HepG2 (cell line): ENCODE measurements around the gene PCTP. TPM values are rescaled to one million over a fixed set of nuclear protein-coding genes. Genes with fewer than 3 reads are reported as not detected.
A peak's percentile ranks its signal among the peaks of the same experiment; 100 is the strongest.

ENCODE experiments used
- AFF4 ChIP-seq: sonication (generic); formaldehyde crosslinking; IDR thresholded peaks from 2 replicates; pipeline ENCODE4 v1.4.0; 2020; ENCODE audit warnings: missing genetic modification reagents
- ATF5 ChIP-seq: sonication (generic); formaldehyde crosslinking; IDR thresholded peaks from 2 replicates; pipeline ENCODE4 v1.4.0; 2020; ENCODE audit warnings: mild to moderate bottlenecking, low read depth, missing genetic modification reagents
- BRCA1 ChIP-seq: sonication (generic); formaldehyde crosslinking; IDR thresholded peaks from 2 replicates; pipeline ENCODE4 v1.4.0; 2020; ENCODE audit warnings: missing genetic modification reagents
- CHCHD3 ChIP-seq: sonication (generic); formaldehyde crosslinking; IDR thresholded peaks from 2 replicates; pipeline ENCODE4 v1.8.0; 2022; ENCODE audit warnings: mild to moderate bottlenecking, missing genetic modification reagents, moderate library complexity
- DPF2 ChIP-seq: sonication (generic); formaldehyde crosslinking; IDR thresholded peaks from 2 replicates; pipeline ENCODE4 v1.4.0; 2020; ENCODE audit warnings: mild to moderate bottlenecking, low read depth, missing genetic modification reagents, borderline replicate concordance
- E2F1 ChIP-seq: sonication (generic); formaldehyde crosslinking; IDR thresholded peaks from 2 replicates; pipeline ENCODE4 v1.5.0; 2020; ENCODE audit warnings: missing genetic modification reagents
- FOXP1 ChIP-seq, 2 experiments: fragments of 450-650 bp in 1 of 2; IDR thresholded peaks; 2 replicates each; pipeline ENCODE4 v1.6.1; 2017 to 2018; ENCODE audit warnings: antibody characterized with exemption in 1 of 2
- HDAC1 ChIP-seq: sonication (generic); formaldehyde crosslinking; IDR thresholded peaks from 2 replicates; pipeline ENCODE4 v1.5.1; 2020; ENCODE audit warnings: mild to moderate bottlenecking, missing genetic modification reagents
- HMG20A ChIP-seq: IDR thresholded peaks from 2 replicates; pipeline ENCODE4 v1.6.1; 2016; ENCODE audit warnings: borderline replicate concordance
- MED8 ChIP-seq: sonication (generic); formaldehyde crosslinking; IDR thresholded peaks from 2 replicates; pipeline ENCODE4 v1.8.1; 2023; ENCODE audit warnings: mild to moderate bottlenecking, missing genetic modification reagents; ENCODE audit not compliant: insufficient replicate concordance
- MEIS2 ChIP-seq: sonication (generic); formaldehyde crosslinking; IDR thresholded peaks from 2 replicates; pipeline ENCODE4 v1.9.0; 2021; ENCODE audit warnings: mild to moderate bottlenecking, missing genetic modification reagents
- NR2F2 ChIP-seq: IDR thresholded peaks from 2 replicates; pipeline ENCODE4 v1.6.1; 2012; ENCODE audit warnings: low read depth, inconsistent platforms, borderline replicate concordance
- PHF8 ChIP-seq: sonication (generic); formaldehyde crosslinking; IDR thresholded peaks from 2 replicates; pipeline ENCODE4 v1.5.0; 2020; ENCODE audit warnings: missing genetic modification reagents
- TBP ChIP-seq: sonication (generic); formaldehyde crosslinking; IDR thresholded peaks from 2 replicates; pipeline ENCODE4 v1.5.0; 2020; ENCODE audit warnings: missing genetic modification reagents
- ZFP90 ChIP-seq: sonication (generic); formaldehyde crosslinking; IDR thresholded peaks from 2 replicates; pipeline ENCODE4 v1.8.0; 2022; ENCODE audit warnings: missing genetic modification reagents, mild to moderate bottlenecking, inconsistent platforms, borderline replicate concordance
- ZKSCAN5 ChIP-seq: sonication (generic); formaldehyde crosslinking; IDR thresholded peaks from 2 replicates; pipeline ENCODE4 v1.5.1; 2020; ENCODE audit warnings: mild to moderate bottlenecking, missing genetic modification reagents
- ZNF235 ChIP-seq: sonication (generic); formaldehyde crosslinking; IDR thresholded peaks from 2 replicates; pipeline ENCODE4 v1.8.1; 2023; ENCODE audit warnings: mild to moderate bottlenecking, missing genetic modification reagents, borderline replicate concordance
- ZNF558 ChIP-seq: sonication (generic); formaldehyde crosslinking; IDR thresholded peaks from 2 replicates; pipeline ENCODE4 v1.9.0; 2022; ENCODE audit warnings: mild to moderate bottlenecking, missing genetic modification reagents, borderline replicate concordance
- ZNF839 ChIP-seq: sonication (generic); formaldehyde crosslinking; IDR thresholded peaks from 2 replicates; pipeline ENCODE4 v1.4.0; 2020; ENCODE audit warnings: missing genetic modification reagents, mild to moderate bottlenecking, borderline replicate concordance
- polyA plus RNA-seq, 8 experiments: library from polyadenylated mRNA; depleted of rRNA in 3 of 8; stranded (reverse) in 7 of 8; unstranded in 1 of 8; fragments of >200 nt; fragmentation: Illumina TruSeq in 4 of 8; extraction: Trizol in 4 of 8; gene quantifications; 2 replicates each; pipeline versions ENCODE4 v1.2.1 to v1.2.3, GENCODE V29; 2011 to 2016; ENCODE audit warnings: low read depth in 4 of 8, missing spikeins in 1 of 8, mixed read lengths in 1 of 8; ENCODE audit not compliant: insufficient read depth in 1 of 8
- total RNA-seq, 5 experiments: library from RNA; depleted of rRNA; stranded (reverse); fragments of >200 nt; fragmentation: Illumina TruSeq; extraction: Trizol; gene quantifications; 2 replicates each; pipeline ENCODE4 v1.2.3, GENCODE V29; 2016; ENCODE audit warnings: low read depth in 1 of 5
- TF ChIP-seq, protein P1 (sequence below): sonication (generic); formaldehyde crosslinking; IDR thresholded peaks from 2 replicates; pipeline ENCODE4 v1.4.0; 2020; ENCODE audit warnings: mild to moderate bottlenecking, missing genetic modification reagents
- TF ChIP-seq, protein P2 (sequence below): IDR thresholded peaks from 2 replicates; pipeline ENCODE4 v1.6.1; 2018; ENCODE audit warnings: missing genetic modification reagents, mild to moderate bottlenecking, missing compliant biosample characterization

Gene PCTP
- total and polyA plus RNA-seq, 2 of the 13 experiments (the other 11 are each of a cell fraction or from before 2014, with no cell fraction given), result 37.1 to 50.7 TPM

GRCh38 chr17:55750750-55751657, at the start of gene PCTP (continued):
- peak; percentile 2; the same call in 1 of the 2 replicates for TF ChIP-seq ZKSCAN5 (CRISPR knock-in tag)
- no peak for TF ChIP-seq CHCHD3 (CRISPR knock-in tag)
- TF ChIP-seq ZFP90 (CRISPR knock-in tag), result peak; percentile 71; the same call in 1 of the 2 replicates
- TF ChIP-seq DPF2 (CRISPR knock-in tag), result 0 out of 2 replicates have a peak, but pooled peaks have one; percentile 33
- peak; percentile 97 for TF ChIP-seq HDAC1 (CRISPR knock-in tag)
- no peak for TF ChIP-seq FOXP1 (IDR thresholded peaks at IDR 0.05)
- TF ChIP-seq FOXP1 (CRISPR knock-in tag; IDR thresholded peaks at IDR 0.05), result 0 out of 2 replicates have a peak, but pooled peaks have one; percentile 19
- TF ChIP-seq, protein P1, sequence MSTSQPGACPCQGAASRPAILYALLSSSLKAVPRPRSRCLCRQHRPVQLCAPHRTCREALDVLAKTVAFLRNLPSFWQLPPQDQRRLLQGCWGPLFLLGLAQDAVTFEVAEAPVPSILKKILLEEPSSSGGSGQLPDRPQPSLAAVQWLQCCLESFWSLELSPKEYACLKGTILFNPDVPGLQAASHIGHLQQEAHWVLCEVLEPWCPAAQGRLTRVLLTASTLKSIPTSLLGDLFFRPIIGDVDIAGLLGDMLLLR (CRISPR knock-in tag), result no peak
- 0 out of 2 replicates have a peak, but pooled peaks have one; percentile 65 for TF ChIP-seq BRCA1 (CRISPR knock-in tag)
- no peak for TF ChIP-seq MED8
- TF ChIP-seq E2F1 (CRISPR knock-in tag), result peak; percentile 81
- no peak for TF ChIP-seq AFF4 (CRISPR knock-in tag)
- TF ChIP-seq NR2F2, result no peak
- peak; percentile 71; the same call in 1 of the 2 replicates for TF ChIP-seq ZNF558
- TF ChIP-seq, protein P2, sequence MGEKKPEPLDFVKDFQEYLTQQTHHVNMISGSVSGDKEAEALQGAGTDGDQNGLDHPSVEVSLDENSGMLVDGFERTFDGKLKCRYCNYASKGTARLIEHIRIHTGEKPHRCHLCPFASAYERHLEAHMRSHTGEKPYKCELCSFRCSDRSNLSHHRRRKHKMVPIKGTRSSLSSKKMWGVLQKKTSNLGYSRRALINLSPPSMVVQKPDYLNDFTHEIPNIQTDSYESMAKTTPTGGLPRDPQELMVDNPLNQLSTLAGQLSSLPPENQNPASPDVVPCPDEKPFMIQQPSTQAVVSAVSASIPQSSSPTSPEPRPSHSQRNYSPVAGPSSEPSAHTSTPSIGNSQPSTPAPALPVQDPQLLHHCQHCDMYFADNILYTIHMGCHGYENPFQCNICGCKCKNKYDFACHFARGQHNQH (CRISPR knock-in tag), result peak; percentile 95
- TF ChIP-seq PHF8 (CRISPR knock-in tag), result peak; percentile 99
- TF ChIP-seq ZNF235 (CRISPR knock-in tag), result no peak; the same call in 1 of the 2 replicates
- no peak for TF ChIP-seq TBP (CRISPR knock-in tag)
- TF ChIP-seq ATF5 (CRISPR knock-in tag), result no peak
- TF ChIP-seq HMG20A (CRISPR knock-in tag), result peak; percentile 63; the same call in 1 of the 2 replicates
- TF ChIP-seq ZNF839, result peak; percentile 98; the same call in 1 of the 2 replicates
- 0 out of 2 replicates have a peak, but pooled peaks have one; percentile 61 for TF ChIP-seq MEIS2
